Measurements from ENCODE around the gene CAPN11. TPM values are rescaled to one million over a fixed set of nuclear protein-coding genes. Genes with fewer than 3 reads are reported as not detected.

Gene CAPN11
- polyA plus RNA-seq (ENCODE audit: insufficient read length in 3 of 3) = under 1 TPM; 0.12 to 0.24 (median 0.17) TPM

DNA sequence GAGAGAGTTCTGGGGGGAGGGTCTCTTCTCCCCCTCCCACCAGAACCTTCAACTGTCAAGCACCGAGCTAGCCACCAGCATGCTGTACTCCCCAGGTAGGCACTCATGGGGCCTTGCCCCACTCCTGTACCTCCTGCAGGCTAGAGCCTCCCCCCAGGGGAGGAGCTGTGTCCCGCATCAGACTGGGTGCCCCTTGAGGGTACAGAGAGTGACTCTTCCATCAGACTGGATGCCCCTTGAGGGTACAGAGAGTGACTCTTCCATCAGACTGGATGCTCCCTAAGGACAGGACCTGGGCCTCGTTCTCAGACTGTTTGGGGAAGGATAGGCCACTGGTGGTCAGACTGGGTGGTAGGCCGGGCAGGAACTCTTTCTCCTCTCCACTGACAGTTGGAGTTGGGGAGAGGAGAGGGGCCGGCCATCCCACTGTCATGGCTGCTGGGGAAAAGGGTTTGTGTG is at the start of gene CAPN11:
Gene CAPN11 (plus strand): TSS at position 51 of the 459 bp plus-strand sequence. CDS start 29 bp downstream, at position 80.
- DNase-seq (ENCODE audit: low read depth in 3 of 3, low spot score in 2 of 3) = no peak

DNA sequence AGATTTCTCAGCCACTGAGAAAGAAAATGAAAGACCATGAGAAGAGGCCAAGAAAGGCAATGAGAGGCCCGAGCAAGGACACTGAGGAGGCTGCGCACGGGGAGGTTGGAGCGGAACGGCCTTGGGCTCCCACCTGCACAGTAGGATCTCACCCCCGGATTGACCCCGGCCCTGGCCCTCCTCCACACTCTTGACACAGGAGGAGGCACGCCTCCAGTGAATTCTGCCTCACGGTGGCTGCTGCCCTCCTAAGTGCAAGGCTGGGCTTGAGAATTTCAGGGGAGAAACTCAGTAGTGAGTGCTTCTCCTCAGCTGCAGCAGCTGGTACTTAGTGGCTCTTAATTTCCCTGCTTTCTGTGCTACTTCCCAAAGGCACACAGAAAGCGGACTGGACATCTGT is 49.4 kb upstream of the CAPN11 start:
- no peak for DNase-seq (ENCODE audit: low read depth in 3 of 3, low spot score in 2 of 3)

DNA sequence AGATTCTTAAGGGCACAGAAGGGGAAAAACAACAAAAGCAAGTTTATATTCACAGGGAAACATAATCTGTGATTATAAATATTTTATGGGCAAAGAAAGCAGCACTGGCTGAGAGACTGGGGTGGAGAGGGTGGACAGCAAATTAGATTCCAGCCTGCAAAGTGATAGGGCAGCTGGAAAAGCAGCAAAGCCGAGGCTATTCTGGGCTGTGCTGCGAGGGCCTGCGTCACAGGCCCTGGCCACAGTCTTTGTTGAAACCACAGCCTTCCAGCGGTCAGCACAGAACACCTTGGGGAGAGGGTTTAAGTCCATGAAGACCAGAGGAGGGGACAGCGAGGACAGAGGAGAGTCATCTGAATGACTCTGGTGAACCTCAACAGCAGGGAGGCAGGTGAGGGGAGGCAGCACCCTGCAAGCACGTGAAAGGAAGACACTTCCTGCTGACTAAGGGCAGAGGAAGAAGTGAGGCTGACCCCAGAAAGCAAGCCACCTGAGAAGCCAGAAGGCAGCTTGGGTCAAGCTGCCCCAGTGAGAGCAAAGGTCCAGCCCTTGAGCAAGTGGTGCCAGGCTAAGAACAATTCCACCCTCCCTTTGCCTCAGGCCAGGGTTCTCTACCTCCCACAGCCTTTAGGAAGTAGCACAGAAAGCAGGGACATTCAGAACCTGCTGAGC is 48.5 kb upstream of the CAPN11 start:
- no peak for DNase-seq (ENCODE audit: low read depth in 3 of 3, low spot score in 2 of 3)

DNA sequence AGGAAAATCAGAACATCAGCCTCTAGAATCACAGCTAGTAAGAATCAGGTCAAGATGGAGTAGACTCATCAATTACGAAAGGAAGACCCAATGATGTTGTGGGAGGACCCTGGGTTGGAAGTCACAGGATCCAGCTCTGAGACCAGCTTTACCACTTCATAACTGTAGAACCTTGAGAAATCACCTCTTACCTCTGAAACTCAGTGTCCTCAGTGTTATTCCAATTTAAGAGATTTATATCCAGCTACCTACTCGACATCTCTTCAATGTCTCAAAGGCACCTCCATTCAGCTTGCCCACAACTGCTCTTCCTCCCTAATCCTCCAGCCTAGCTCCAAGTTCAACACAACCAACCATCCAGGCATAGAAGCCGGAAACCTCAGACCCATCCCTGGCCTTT is 47.7 kb upstream of the CAPN11 start:
- DNase-seq (ENCODE audit: low read depth in 3 of 3, low spot score in 2 of 3) = no peak

DNA sequence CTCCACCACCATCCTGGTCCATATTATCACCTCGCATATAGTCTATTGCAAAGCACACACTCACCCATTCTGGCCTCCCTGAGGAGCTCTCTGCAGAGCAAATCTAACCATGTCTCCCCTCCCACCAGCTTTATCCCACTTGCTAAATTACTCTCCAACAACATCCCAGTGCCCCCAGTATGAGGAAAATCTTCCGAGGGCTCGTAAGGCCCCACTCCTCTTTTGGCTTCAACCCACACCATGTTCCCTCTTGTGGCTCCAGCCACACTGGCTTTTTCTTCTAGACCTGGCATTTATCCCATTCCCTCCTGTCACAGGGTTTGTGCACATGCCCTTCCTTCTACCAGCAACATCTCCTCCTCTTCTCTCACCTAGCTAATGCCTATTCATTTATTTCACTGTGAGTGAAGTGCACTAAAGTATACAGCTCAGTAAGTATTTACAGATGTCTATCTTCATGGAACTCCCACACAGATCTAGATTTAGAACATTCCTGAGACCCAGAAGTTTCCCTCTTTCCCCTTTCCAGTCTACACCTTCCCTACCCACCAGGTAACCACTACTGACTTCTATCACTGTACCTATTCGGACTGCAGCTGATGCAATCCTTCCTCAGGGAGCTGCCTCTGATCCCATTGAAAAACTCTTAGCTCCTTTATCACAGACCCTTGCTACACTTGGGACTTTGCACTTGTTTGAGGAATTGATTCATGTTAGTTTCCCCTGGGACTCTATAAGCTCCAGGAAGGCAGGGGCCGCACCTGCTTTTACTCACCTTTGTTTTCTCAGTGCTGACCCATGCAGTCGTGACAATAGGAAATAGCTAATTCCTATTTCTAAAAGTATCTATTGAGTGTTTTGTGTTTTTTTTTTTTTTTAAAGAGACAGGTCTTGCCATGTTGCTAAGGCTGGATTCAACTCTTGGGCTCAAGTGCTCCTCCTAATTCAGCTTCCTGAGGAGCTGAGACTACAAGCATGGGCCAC is 46.9 kb upstream of the CAPN11 start:
- no peak for DNase-seq (ENCODE audit: low read depth in 3 of 3, low spot score in 2 of 3)

DNA sequence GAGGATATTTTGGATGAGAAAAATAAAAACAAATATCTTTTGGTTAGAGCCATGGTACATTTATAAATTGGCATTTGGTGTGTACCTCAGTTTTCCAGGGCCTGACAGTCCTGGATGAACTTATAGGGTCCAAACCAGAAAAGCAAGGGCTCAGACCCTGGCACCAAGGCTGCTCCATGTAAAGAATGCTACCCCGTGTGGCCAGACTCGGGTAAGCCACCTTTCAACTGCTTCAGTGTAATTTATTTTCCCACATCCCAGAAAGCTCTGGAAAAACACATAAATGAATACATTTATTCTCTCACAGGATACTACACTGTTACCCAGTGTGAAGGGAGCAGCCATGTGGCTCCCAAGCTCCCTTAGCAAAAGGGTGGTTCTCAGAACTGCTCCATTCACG is 45.2 kb upstream of the CAPN11 start:
- DNase-seq (ENCODE audit: low read depth in 3 of 3, low spot score in 2 of 3) = no peak

DNA sequence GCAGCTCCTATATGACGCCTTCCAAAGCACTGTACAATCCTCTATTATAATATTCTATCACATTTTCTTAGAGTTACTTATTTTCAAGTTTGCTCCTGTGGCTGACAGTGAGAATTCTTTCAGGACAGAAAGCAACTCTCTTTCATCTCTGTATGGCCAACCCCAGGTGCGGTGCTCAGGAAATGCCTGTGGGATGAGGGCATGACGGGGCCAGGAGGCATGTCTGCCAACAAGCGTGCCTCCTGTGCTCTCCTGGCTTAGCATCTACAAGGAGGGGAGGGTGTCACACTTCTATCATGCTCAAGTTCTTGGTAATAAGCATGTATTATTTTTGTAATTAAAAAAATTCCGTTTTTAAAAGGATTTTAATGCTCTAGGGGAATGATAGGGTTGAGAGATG is 42.8 kb upstream of the CAPN11 start:
- DNase-seq (ENCODE audit: low read depth in 3 of 3, low spot score in 2 of 3) = no peak

DNA sequence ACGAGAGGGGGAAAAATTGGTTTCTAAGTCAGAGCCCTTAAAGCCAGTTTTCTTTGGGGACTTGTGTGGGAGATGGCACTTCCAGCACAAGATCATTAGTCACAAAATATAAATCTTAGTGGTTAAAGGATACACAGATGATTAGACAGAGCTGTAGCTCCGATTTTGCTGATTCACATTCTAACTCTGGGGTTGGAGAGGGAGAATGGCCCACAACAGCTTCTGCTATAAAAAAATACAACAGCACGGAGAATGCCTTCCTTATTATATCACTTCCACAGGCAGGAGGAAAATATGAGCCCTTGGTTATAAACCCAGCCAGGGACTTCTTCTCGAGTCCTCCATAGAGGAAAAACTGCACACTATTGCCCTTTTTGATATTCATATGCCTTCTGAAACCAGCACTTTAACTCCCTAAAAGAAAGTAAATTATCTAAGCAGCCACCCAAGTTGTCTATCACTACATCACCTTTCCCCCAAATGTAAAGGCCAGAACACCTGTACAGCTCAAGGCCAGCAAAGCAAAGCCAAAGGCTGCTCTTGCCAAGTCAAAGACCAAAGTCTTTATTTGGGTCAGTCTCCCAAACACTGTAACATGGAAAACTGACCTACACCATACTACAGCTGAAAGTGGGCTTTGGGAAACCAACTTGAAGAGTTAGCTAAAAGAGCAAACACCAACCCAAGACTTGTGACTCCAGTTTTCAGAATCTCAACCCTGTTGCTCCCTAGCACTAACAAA is 41.8 kb upstream of the CAPN11 start:
- no peak for DNase-seq (ENCODE audit: low read depth in 3 of 3, low spot score in 2 of 3)

DNA sequence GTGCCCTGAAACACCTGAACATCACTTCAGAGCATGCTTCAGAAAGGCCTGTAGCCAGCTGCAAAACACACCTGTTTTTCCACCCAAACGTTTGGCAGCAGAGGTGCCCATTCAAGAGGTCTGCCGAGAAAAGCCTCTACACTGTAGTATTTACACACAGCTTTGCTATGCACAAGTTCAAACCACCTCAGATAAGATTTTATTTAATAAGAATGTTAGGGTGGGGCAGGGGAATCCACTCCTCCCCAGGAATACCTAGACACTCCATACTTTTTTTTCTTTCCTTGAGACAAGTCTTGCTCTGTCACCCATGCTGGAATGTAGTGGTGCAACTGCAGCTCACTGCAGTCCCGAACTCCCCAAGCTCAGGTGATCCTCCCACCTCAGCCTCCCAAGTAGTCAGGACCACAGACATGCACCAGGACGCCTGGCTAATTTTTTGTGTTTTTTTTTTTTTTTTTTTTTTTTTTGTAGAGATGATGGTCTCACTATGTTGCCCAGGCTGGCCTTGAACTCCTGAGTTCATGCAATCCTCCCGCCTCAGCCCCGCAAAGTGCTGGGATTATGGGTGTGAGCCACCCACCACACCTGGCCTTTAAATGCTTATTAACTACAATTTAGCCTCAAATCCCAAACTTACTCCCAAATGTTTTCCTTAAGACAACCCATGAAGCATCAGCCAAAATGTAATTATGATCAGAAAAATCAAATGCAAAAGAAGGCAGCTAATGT is 41.1 kb upstream of the CAPN11 start:
- DNase-seq (ENCODE audit: low read depth in 3 of 3, low spot score in 2 of 3) = no peak

DNA sequence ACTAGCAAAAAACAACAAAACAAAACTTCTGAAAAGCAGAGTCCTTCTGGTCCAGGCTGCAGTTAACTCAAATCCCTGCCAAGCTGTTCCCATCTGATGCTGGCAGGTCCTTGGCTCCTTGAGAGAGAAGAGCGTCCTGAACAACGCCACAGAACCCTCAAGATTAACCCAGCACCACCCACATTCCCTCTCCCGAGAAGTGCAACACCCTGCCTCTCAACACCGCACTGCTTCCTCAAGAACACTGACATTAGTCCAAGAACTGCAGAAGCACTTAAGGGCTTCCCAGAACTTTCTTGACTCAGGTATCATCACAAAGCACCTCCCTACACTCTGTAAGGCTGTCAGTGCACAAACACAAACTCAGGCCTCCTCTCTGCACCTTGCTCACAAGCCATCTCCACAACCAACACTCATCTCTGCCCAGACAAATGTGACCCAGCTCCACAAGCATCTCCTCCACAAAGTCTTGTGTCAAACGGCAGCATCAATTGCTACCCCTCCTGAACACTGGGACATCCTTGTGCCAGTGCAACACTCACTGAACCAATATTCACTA is 38.8 kb upstream of the CAPN11 start:
- DNase-seq (ENCODE audit: low read depth in 3 of 3, low spot score in 2 of 3) = no peak

DNA sequence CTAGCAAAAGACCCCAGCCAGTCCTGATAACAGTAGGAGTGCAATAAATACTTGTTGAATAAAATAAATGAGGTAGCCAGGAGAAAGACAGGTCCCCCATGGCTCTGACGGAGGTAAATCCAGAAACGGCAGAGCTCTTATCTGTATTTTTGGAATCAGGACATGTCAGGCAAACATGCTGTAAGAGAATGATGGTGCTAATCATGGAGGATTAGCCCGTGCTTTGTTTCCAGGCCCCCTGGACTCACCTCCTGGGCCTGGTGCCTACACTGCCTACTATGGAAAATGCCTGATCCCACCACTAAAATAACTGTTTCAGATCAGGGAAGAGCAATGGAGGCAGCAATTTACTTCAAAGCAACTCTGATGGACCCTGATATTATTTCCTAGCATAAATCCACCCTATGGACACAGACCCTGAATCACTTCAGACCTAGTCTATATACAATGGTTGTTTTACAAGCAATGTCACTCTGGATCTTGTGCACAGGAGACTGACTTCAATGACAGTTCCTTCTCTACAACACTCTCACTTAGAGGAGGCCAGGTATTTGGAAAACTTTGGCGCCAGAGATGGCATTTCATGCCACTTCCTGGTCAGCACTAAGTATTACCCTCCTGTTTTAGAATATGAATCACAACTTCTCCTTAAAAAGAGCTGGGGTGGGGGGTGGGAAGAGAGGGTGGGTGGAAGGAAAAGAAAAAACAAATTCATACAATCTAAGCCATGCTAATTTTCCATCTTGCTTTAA is 37.8 kb upstream of the CAPN11 start:
- no peak for DNase-seq (ENCODE audit: low read depth in 3 of 3, low spot score in 2 of 3)

DNA sequence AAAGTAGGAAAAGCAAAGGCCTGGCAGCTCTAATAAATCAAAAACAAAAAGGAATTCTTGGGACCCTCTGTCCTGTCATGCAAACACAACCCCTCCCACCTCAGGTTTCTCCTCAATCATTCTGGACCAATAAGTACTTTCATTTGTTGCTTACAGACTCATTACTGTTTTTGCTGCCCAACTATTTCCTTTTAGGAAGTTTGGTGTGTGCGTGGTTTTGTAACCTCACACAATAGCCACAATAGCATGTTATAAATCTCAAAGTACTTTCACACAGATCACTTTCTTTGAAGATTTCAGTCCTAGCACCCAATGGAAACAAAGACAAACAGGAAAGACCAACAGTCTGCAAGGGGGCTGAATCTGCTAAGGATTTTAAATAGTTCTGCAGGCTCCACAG is 35.8 kb upstream of the CAPN11 start:
- no peak for DNase-seq (ENCODE audit: low read depth in 3 of 3, low spot score in 2 of 3)

DNA sequence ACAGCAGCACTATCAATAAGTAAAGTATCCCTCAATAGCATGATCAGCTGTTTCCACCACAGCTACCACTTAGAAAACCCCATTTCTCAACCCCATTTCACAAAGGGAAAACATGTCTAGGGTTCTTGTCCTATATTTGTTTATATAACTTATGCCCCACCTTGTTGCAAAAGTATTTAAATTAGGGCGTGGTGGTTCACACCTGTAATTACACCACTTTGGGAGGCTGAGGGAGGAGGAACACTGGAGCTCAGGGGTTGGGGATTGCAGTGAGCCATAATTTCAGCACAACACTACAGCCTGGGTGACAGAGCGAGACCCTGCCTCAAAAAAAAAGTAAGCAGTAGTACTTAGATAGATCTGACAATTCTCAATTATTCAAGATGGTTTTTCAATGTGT is 35.1 kb upstream of the CAPN11 start:
- DNase-seq (ENCODE audit: low read depth in 3 of 3, low spot score in 2 of 3) = no peak

DNA sequence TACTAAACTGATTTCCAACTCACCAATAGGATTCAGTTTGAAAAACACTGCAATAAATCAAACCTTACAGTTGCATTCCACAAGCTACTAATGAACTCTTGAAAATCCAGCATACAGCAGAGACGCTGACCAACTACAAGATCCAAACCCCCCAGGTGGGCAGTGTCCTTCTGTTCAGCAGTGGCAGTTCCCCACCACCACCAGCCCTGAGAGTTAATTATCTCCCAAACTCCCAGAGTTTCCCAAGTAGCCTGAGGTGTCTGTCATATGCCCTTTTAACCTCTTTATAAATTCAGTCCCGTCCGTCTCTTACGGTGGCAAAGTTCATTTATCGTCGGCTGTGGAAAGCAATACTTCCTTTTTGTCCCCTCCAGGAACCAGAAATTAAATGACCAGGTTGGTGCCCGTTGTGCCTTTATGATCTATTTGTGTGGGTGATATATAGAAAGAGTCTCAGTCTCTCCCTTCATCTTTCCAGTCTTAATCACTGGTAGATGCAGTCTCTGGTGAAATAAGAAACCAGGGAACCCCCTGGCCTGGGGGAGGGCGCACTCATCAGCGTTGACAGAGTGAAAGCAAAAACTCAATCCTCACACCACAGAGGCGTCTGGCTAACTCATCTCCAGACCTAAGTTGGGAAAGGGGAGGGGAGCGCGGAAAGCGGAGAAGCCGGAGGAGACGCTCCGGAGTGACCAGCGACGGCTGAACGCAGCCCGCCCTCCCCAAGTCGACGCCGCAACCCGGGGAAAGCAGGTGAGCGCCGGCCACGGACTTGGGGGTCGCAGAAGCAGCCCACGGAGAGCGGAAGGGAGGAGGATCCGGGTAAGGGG is 32.1 kb upstream of the CAPN11 start:
- DNase-seq (ENCODE audit: low read depth in 3 of 3, low spot score in 2 of 3) = no peak

DNA sequence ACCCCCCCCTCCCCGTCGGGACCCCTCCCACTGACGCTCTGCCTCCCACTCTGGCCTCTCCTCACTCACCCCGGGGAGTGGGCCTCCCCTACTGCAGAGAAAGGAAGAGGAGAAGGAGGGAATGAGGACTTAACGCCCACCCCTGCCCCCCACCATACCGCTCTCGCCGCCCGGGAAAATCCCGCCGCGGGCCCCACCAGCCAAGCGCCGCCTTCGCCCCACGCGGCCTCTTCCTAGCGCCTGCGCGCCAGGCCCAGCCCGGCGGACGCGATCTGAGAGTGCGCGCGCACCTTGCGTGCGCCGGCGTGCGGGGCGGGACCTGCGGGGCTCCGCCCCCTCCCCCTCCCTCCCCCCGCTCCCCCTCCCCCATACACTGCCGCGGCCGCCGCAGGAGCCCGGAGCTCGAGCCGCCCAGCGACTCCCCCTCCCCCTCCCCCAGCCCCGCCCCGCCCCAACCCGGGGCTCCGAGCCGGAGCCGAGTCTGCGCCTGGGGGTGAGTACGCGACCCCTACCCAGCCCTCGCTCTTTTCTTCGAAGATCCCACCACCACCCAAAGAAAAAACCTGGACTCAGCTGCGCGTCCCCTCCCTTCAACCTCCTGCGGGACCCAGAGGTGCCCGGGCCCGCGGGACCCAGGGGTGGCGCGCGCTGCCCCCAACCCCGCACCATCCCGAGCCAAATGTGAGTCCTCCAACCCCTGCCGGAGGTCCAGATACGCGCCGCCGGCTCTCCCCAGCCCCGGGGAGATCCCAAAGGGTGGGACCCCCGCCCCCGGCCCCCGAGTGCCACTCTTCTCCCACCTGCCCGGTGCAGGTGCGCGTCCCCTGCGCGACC is 31.2 kb upstream of the CAPN11 start, which contains the start of the genes MRPL14 and TMEM63B:
Gene MRPL14 (minus strand): TSS at position 267 of the 834 bp plus-strand sequence. CDS start 10,841 bp downstream, outside the sequence.
Gene TMEM63B (plus strand): TSS at position 369 of the 834 bp plus-strand sequence. CDS start 7,031 bp downstream, outside the sequence.
- peak; percentile 67 to 82 (median 79) for DNase-seq (ENCODE audit: low read depth in 3 of 3, low spot score in 2 of 3)

DNA sequence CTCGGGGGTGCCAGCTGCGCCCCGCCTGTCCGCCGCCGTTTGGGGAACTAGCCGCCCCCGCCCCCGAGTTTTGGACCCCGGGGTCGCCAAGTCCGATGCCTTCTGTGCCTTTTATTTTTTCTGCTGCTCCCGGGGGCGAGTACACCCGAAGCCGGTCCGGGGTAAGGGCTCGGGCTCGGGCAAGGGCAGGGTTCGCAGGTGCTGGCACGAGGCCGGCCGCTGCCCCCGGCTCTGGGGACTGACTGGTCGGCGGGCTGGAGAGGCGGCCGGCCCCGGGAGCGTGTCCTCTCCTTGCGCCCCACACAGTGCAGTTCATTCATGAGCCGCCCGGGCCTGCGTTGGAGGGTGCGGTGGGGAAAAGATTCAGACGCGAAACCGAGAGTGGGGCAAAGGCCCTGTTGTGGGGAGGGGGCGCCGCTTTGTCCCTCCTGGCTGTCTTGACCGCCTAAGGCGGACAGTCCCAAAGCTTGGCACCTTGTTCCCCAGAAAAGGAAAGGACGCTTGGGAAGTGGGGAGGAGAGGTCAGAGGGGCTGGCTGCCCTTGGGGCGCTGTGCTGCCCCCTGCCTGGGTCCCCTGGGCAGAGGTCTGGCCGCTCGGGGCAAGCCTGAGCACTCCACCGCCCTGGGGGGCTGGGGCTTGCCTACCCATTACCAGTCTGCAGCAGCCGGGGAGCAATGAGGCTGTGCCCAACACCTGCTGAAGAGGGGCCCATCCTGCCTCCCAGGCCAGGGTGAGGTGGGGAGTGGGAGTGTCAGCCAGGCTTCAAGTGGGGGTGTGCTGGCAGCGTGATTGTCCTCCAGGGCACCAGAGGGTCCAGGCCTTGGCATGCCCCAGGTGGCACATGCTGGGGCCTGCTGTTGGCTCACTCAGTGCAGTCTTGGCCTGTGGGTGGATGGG is 30.4 kb upstream of the CAPN11 start:
- DNase-seq (ENCODE audit: low read depth in 3 of 3, low spot score in 2 of 3) = no peak

Data from right renal cortex interstitium (tissue), 3 donors.